ENCODE results near the gene CD79B. TPM values are rescaled to one million over a fixed set of nuclear protein-coding genes. Genes with fewer than 3 reads are reported as not detected.

The CD79B gene
- total and polyA plus RNA-seq, 2 of the 13 experiments (the other 11 are each of a cell fraction or from before 2014, with no cell fraction given): not detected

GRCh38 chr17:63945784-63946439 is 13.8 kb upstream of the CD79B start (continued):
- TF ChIP-seq AKNA (CRISPR knock-in tag; IDR thresholded peaks at IDR 0.05; ENCODE audit: borderline replicate concordance): no peak
- TF ChIP-seq NR0B2 (CRISPR knock-in tag; IDR thresholded peaks at IDR 0.05): no peak
- no peak for TF ChIP-seq ZNF275 (CRISPR knock-in tag; IDR thresholded peaks at IDR 0.05; ENCODE audit: borderline replicate concordance)
- no peak for TF ChIP-seq SP4 (CRISPR knock-in tag; IDR thresholded peaks at IDR 0.05)
- TF ChIP-seq PPARG (CRISPR knock-in tag; conservative IDR thresholded peaks at IDR 0.05): no peak
- no peak for TF ChIP-seq ZBTB39 (CRISPR knock-in tag; IDR thresholded peaks at IDR 0.05)
- TF ChIP-seq SSRP1 (CRISPR knock-in tag; IDR thresholded peaks at IDR 0.05): no peak
- TF ChIP-seq CHD4 (IDR thresholded peaks at IDR 0.05; ENCODE audit: borderline replicate concordance, low read length): no peak
- TF ChIP-seq RBM39 (IDR thresholded peaks at IDR 0.05; ENCODE audit: low read depth, low read length, poor library complexity, severe bottlenecking): no peak
- TF ChIP-seq LCORL (IDR thresholded peaks at IDR 0.05): no peak
- TF ChIP-seq LCORL (CRISPR knock-in tag; IDR thresholded peaks at IDR 0.05): no peak
- no peak for TF ChIP-seq KLF12 (CRISPR knock-in tag; IDR thresholded peaks at IDR 0.05; ENCODE audit: borderline replicate concordance)
- TF ChIP-seq THAP8 (CRISPR knock-in tag; IDR thresholded peaks at IDR 0.05; ENCODE audit: borderline replicate concordance): no peak
- no peak for TF ChIP-seq MAFG (CRISPR knock-in tag; IDR thresholded peaks at IDR 0.05)
- TF ChIP-seq SRSF9 (IDR thresholded peaks at IDR 0.05; ENCODE audit: borderline replicate concordance, insufficient read depth, low read depth, low read length, poor library complexity, severe bottlenecking): no peak
- TF ChIP-seq NONO (IDR thresholded peaks at IDR 0.05): no peak
- peak; percentile 26; the same call in 1 of the 2 replicates for TF ChIP-seq NONO (CRISPR knock-in tag; conservative IDR thresholded peaks at IDR 0.05)
- TF ChIP-seq GMEB1 (CRISPR knock-in tag; IDR thresholded peaks at IDR 0.05; ENCODE audit: borderline replicate concordance): no peak
